22Rv1 (cell line): ENCODE data around the gene SART3.

Source experiments
- ZFX ChIP-seq: fragments of 450-650 bp; IDR thresholded peaks from 2 replicates; pipeline ENCODE4 v1.6.1; 2017; ENCODE audit warnings: antibody characterized with exemption, borderline replicate concordance
- TF ChIP-seq, protein P1 (sequence below): fragments of 450-650 bp; IDR thresholded peaks from 2 replicates; pipeline ENCODE4 v1.5.1; 2017; ENCODE audit warnings: mild to moderate bottlenecking

DNA sequence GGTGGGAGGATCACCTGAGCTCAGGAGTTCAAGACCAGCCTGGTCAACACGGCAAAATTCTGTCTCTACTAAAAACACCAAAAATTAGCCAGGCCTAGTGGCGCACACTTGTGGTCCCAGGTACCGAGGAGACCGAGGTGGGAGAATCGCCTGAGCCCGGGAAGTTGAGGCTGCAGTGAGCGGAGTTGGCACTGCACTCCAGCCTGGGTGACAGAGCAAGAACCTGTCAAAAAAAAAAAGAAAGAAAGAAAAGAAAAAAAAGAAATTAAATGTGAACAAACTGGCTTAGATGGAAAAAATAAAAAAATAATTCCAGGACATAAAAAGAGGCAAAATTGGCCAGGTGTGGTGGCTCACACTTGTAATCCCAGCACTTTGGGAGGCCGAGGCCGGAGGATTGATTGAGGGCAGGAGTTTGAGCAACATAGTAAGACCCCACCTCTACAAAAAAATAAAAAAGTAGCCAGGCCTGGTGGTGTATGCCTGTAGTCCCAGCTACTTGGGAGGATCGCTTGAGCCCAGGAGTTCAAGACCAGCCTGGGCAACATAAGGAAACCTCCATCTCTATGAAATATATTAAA lies 33.4 kb upstream of the SART3 start:
- TF ChIP-seq, protein P1, sequence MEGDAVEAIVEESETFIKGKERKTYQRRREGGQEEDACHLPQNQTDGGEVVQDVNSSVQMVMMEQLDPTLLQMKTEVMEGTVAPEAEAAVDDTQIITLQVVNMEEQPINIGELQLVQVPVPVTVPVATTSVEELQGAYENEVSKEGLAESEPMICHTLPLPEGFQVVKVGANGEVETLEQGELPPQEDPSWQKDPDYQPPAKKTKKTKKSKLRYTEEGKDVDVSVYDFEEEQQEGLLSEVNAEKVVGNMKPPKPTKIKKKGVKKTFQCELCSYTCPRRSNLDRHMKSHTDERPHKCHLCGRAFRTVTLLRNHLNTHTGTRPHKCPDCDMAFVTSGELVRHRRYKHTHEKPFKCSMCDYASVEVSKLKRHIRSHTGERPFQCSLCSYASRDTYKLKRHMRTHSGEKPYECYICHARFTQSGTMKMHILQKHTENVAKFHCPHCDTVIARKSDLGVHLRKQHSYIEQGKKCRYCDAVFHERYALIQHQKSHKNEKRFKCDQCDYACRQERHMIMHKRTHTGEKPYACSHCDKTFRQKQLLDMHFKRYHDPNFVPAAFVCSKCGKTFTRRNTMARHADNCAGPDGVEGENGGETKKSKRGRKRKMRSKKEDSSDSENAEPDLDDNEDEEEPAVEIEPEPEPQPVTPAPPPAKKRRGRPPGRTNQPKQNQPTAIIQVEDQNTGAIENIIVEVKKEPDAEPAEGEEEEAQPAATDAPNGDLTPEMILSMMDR, result no peak
- TF ChIP-seq ZFX, result no peak
